Stimulated activated CD8-positive, alpha-beta memory T cell treated with anti-CD3 and anti-CD28 coated beads, Interleukin-4, amount 100 ng/mL, for 24 hours (primary cell): ENCODE data around the gene TPH2.

Source experiments
- DNase-seq: peaks from one replicate; pipeline ENCODE4 v3.0.0-alpha.2; 2020; ENCODE audit warnings: low read depth

TPH2 gene

DNA sequence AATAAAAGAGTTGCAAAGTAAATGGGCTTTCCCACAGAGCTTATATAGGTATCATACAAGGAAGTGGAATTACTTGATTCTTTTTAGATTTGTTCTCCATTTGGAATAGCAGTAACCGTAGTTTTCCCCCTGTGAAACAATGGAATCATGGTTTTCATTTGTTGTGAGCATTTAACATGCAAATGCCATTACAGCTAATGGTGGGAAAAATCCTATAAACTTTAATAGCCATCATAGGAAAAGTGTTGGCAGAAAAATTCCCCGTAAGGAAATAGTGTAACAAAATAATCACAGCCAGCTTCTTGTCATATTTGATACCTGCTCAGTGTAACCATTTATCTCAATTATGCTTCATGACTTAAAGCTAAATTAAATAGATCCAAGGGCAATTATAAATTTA lies 95.3 kb downstream of the TPH2 start:
- no peak for DNase-seq

DNA sequence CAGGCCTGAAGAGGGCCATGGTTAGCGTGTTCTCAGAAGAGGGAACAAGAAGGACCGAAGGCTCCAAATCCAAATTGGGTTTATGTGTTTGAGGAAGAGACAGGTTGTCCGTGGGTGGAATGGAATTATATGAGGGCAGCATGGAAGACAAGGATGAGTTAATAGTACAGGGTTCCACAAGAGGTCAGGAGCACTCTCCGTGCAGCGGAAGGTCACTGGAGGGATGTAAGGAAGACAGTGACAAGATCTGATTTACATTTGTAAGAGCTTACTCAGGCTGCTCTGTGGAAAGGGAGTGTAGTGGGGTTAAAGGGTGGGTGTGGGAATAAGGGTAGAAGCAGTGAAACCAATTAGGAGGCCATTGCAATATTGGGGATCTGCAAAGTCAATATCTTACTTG lies 97.0 kb downstream of the TPH2 start:
- DNase-seq, result no peak

DNA sequence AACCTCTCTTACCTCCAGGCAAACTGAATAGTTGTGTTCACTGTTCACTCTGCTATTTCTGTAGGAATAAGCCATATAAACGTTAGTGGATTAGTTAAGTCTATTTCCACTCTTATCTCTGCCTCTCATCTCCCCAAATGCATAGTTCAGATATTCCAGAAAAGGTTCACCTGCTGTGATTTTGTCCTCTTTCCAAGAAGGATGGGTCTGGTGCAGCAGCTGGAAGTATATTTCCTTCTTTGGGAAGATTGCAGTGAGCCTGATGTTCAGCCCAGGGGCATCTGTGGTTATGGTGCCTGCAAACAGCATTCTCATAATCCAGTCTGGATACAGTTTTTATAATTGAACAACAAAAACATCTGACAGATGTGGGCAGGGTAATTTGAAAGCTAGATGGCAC lies 97.7 kb downstream of the TPH2 start:
- no peak for DNase-seq

DNA sequence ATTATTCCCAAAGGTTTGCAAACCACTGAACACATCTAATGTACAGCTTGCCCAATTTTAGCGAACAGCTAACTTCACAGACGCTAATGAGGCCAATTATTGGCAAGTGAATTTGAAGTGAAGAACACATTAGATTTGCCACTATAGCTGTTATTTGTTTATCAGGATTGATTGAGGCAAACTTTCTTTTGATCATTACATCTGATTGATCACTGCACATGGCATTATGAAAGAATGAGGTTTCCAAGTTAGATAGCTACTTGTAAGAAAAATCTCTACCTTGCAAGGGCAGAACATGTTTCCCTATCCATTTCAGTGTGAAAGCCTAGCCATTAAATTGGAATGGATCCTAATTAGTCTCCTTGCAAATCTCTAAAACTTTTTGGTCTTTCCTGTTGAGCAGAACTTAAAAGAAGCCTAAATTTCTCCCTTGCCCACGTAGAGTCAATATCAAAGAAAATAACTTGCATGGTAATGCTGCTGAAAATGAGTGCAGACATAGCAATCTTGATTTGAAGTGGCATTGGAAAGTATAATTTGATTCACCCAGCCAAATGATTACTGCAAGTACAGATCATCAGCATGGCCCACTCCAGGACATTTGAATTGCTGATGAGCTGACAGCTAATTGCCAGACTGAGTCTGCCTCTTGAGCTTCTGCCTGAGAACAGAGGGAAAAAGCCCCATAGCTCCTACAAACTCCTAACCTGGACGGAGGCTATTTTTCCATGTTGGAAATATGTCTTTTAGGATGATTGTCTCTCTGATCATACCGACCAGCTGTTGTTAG lies 98.6 kb downstream of the TPH2 start:
- DNase-seq, result no peak

DNA sequence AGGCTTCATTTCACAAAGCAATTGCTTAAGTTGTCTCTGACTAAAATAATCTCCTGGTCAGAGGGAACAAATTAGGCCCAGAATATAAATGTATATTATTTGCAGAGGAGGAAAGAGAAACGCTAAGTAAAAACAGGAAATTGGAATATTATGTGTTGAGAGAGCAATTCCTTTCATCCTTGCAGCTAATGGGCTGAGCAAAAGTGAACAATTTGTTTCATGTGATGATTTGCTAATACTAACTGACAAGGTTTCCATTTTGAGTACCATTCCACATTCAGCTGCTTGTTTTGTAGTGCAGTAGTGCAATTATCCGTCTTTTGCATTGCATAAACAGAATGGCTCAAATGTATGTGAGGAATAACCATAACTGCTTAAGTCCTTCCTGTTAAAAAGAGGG lies 103.2 kb downstream of the TPH2 start:
- DNase-seq, result no peak

DNA sequence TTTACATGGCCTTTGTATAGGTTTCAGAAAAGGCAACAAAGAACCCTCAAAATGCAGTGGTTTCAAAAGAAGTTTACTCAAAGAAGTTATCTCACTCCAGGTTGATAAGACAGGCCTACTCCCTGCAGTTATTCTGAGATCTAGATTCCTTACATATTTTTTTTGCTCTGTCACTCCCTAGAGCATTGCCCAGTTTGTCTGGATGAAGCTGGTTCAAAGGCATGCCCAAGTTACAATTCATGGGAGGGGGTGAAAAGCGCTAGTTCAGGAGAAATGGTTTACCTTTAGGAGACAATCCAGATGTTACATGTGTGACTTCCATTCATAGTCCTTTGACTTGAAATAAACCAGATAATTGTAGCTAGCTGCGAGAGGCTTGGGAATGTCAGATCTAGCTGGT lies 115.0 kb downstream of the TPH2 start:
- DNase-seq, result no peak

DNA sequence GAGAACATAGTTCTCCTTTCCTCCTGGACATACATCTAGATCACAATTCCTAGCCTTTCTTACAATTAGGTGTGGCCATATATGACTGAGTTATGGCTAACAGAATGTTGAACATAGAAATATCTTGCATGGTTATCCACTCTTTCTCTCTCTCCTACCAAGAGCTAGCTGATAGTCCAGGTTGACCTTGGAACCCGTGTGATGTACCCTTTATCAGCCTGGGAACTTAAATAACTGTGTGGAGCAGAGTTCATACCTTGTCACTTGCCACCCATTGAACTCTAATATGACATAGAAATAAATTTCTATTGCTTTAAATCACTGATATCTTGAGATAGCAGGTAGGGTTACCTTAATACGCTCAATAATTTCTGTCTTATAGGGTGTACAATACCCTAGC lies 115.9 kb downstream of the TPH2 start:
- DNase-seq, result no peak

DNA sequence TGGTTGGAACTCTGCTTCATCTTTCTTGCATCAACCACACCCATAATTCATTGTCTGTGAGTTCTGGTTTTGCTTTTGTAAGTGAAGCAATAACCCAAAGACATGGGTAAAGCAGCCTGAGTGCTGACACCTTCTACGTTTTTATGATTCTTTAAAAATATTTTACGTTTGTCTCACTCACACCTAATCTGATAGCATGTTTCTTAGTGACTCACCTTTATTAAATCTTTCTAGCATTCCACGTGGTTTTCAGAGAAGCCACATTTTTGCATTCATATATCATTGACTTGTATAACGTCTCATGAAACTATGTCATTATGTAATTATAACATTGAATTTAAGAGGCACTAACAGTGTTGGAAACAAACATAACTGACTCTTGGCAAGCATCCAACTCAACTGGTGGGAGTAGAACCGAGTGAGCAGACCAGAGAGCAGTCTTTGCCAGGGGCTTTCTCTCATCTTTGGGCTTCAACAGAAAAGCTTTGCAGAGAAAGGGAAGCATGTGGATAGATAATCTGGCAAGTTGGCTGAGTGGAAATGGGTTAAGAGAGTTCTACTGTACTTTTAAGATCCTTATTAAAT lies 118.8 kb downstream of the TPH2 start:
- no peak for DNase-seq

DNA sequence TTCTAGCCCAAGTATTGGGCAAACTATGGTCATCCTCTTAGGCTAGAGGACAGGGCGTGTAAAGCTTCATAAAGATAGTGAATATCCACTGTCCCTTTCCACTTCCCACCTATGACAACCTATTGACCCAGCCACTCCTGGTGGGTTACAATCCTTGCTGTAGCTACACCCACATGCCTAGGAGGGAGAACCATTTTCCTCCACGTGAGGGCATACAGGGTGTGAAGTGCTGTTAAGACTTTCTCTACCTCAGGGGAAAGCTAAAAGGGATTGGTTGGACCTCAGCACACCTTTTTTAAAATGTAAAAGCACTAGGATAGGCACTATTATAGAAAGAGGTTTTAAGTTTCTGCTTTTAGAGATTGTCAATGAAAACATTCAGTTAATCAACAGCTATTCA lies 124.4 kb downstream of the TPH2 start:
- DNase-seq, result no peak

DNA sequence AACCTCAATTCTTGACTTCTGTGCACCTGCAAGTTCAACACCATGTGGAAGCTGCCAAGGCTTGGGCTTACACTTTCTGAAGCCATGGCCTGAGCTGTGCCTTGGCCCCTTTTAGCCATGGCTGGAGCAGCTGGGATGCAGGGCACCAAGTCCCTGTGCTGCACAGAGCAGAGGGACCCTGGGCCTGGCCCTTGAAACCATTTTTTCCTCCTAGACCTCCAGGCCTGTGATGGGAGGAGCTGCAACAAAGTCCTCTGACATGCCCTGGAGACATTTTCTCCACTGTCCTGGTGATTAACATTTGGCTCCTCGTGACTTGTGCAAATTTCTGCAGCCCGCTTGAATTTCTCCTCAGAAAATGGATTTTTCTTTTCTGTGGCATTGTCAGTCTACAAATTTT lies 132.4 kb downstream of the TPH2 start:
- no peak for DNase-seq

DNA sequence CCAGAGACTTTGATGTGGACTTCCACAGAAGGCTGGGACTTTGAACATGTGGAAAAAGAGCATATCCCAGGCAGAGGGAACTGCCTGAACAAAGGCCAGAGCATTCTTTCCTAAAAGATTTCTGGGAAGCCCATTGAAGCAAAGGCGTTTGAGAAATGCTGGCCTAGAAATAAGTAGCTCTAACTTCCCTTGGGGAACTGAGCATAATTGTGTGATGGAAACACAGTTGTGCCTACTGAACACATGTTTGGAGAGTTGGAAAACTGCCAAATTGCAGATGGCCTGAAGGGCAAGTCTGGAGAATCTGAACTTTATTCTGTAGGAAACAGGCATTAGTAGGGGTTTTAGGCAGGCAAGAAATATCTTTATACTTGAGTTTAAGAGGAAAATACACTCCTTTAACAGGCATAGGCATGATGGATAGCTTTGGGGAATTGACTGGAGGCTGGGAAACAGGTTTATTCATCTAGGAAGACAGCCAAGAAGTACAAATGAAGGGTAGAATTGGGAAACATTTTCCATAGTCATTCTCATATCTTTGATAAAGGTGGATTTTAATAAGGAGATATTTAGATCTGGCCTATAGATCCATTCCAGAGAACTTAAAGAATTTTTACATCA lies 134.1 kb downstream of the TPH2 start:
- DNase-seq, result no peak

DNA sequence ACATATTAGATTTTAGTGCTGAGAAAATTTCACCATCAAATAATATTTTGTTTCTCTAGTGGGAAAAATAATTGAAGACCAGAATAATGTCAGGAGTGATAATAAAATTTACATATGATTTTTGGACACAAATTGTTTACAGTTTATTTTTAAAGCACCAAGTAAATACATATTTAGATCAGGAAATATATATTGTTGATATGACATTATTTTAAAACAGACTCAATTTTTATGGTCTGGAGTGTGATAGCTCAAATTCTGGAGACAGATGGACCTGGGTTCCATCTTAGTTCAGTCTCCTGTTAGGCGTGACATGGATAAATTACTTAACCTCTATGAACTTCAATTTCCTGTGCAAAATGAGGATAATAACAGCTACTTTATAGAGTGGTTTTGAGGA lies 135.4 kb downstream of the TPH2 start:
- no peak for DNase-seq

DNA sequence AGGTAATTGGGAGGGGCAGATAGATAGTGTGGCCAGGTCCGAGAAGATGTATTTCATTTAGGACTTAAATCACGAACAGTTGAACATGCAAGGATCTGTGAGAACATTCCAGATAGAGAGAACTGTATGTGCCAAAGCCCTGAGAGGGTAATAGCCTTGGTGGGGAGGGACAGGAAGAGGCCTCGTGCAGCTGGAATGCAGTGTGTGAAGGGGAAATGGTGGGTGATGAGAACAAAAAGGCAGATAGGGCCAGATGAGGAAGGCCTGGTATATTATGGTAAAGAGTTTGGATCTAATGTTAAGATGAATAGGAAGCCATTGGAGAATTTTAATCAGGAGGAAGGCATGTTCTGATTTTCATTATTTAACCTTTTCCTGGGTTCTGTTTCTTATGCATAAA lies 136.3 kb downstream of the TPH2 start:
- DNase-seq, result no peak

DNA sequence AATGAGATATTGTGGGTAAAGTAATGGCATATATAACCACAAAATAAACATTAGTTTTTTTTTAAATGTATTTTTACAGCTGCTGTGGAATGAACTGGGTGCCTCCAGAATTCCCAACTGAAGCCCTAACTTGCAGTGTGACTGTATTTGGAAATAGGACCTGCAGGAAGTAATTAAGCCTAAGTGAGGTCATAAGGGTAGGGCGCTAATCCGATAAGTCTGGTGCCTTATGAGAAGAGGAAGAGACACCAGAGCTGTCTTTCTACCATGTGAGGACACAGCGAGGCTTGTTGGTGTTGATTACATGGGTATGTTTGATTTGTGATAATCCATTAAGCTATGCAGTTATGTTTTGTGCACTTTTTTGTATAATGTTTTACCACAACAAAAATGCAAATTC lies 136.8 kb downstream of the TPH2 start:
- no peak for DNase-seq

DNA sequence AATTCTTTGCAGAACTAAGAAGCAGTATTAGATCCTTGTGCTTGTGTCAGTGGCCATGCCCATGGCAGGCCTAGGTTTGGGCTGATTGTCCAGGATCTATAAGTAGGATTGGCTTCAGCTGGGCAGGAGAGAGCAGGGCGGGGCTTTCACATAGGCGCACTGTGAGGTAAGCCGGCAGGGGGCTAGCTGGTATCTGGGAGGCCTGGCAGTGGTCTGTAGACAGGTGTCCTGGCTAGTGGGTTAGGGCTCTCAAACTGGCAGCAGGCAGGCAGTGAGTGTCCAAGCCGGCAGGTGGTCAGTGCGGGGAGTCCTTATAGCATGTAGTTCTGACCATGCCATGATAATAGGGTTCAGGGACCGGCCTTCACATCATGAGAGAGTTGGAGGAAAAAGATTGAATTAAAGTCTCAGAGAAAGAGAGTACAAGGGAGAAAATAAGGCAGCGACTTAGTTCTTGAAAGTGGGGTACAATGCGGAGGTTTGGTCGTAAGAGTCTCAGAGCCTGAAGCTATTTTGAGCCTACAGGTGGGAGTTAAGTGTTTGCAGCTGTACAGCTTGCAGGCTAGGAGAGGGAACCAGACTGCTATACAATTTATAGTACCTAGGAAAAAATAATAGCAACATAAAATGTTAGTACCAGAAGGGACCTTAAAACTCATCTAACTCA lies 137.4 kb downstream of the TPH2 start:
- DNase-seq, result no peak

DNA sequence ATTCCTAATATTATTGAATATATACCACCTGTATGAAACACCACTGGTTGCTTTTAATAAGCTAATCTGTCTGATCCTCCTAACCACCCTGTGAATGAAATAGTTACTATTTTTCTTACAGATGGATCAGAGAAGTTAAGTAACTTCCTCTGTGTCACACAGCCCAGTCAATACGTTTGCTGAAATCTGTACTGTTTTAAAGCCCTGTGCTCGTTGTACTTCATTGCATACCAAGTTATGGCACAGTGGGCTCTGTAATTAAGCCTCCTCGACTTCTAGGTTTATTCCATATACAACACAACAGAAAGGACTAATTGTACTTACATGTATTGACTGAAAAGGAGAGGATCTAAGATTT lies 137.9 kb downstream of the TPH2 start:
- DNase-seq, result no peak

DNA sequence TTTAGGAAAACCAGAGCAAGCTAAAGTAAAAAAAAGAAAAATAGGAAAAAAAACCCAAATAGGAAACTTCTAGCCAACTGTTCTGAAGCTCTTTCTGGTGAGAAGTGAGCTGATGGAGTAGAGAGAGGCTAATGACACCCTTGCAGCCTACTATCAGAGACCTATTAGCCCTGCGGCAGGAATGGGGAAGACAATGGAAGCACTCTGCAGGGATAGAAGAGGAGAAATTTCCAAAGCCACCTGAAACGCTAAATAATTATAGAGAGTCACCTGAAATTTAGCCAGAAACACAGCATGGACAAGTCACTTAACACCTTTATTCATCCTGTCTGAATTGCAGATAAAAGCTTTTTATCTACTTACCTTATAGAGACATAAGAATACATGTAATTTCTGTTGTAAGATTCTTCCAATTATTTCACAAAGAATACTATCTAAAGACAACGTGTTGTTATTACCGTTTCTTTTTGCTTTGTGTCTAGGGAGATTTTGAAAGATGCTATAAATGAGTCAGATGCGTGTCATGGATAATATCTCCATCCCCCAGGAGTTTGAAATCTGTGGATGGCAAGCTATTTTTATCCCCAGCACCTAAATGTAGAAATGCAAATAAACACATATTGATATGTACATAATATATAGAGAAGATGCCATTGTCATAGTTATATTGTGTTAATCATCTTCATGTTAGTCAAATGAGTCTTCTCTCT lies 138.6 kb downstream of the TPH2 start:
- no peak for DNase-seq

DNA sequence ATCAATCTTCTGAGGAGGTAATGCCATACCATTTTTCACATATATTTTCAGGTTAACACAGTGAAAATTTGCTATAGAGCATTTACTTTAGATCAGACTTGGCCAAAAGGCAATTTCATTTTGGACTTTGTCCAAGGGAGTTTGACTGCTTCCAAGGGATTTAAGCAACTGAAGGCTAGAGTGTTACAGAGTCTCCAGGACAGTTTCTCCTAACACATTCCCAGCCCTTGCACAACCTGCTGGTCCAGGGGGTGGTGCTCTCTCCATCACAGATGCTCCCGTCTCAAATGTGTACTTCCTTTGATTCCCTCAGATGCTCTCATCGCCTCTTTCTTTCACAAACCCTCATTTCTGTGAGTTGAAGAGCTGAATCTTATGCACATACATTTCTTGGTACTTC lies 143.1 kb downstream of the TPH2 start:
- DNase-seq, result no peak
